IPS-11a (cell line): ENCODE measurements around the gene CDNF.
A peak's percentile ranks its signal among the peaks of the same experiment; 100 is the strongest.
"Not testable (repeated sequence)": the region's sequence is repeated elsewhere in the genome, so short reads cannot be mapped to it uniquely, and the experiment has no call there.

Source experiments
- H3K4me3 ChIP-seq: one replicate; pipeline ENCODE4 v1.5.1; 2013; ENCODE audit warnings: low read depth, low read length, control low read depth

The CDNF gene

DNA sequence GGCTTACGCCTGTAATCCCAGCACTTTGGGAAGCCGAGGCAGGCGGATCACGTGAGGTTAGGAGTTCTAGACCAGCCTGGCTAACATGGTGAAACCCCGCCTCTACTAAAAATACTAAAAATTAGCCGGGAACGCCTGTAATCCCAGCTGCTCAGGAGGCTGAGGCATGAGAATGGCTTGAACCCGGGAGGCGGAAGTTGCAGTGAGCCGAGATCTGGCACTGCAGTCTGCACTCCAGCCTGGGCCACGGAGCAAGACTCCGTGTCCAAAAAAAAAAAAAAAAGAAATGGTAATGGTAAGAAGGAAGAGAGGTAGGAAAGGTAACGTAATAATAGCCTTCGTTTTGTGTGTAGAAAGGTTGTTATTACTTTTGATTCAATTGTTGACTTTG lies 1.5 kb upstream of the CDNF start:
- H3K4me3 ChIP-seq = peak overlapping the region; percentile 89

DNA sequence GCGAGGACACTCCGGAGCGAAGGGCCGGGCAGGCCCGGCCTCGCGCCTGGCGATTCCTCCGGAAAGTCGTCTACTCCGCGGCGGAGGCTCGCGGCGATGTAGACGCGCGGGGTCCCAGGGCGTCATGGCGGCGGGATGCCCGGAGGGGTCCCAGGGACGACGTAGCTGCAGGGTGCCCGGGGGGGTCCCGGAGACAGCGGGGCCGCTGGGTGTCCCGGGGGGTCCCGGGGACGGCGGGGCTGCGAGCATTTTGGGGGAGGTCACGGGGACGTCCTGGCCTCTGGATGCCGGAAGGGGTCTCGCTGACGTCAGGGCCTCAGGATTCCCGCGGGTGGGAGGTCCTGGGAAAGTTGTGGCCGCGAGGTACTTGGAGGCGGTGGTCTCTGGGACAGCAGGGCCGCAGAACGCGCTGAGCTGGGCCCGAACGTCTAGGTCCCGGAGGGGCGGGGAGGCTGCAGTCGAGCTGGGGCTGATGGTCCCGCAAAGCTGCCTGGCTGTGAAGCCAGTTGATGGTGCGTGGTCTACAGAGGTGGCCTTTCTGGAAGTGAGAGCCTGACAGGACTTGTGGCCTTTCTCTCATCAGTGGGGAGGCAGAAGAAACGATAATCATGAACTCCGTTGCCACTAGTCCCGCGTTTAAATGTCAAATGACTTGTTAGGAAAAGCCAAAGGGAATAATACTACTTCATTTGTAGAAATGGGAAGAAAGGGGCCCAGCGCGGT lies 906 bp upstream of the CDNF start:
- peak overlapping the region; percentile 89 for H3K4me3 ChIP-seq

DNA sequence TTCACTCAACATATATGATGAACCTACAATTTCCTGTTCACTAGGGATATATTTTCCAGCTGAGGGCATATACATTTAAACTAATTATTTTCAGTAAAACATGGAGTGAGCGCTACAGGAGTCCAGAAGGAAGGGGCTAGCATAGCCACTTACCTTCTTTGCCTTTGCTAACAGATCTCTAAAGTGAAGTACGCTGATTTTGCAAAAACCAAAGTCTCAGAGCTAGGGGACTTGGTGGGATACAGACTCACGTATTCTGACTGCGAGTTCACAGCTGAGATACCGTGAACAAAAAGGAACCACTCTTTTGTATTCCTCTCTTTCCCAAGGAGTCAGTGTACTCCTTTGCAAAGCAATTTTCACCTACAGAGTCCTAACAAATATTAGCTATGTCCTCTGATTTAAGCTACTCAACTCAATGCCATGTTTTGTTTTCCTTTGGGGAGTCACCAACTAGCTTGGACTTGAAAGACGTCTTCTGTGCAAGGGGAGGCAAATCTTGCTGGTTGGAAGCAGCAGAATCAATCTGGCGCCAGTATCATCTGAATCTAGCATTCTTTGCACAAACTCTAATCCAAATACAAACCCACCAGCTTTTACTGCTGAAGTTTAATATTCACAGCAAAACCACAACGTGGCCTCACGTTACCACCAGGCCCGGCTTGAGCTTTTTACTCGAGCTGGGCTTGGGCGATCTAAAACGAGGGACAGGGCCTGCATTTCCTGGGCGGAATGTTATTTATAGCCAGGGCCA lies 657 bp downstream of the CDNF start:
- peak overlapping the region; percentile 89 for H3K4me3 ChIP-seq

DNA sequence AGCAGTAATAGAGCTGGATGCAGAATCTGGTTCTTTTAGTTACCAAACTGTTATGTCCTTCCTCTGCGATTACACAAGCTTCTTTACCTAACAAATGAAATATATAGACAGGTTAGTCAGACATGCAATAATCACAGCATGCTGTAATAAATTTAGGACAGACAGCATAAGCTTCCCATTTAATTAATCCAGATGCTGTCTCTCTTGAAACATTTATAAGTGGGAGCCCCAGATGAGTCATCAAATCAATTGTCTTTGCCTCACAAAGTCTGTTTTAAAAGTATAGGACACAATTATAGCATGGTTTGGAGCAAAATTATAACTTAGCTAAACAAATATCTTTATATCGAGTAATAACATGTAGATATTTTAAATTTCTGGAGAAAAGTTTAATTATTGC lies 1.6 kb downstream of the CDNF start:
- no peak overlapping the region for H3K4me3 ChIP-seq

DNA sequence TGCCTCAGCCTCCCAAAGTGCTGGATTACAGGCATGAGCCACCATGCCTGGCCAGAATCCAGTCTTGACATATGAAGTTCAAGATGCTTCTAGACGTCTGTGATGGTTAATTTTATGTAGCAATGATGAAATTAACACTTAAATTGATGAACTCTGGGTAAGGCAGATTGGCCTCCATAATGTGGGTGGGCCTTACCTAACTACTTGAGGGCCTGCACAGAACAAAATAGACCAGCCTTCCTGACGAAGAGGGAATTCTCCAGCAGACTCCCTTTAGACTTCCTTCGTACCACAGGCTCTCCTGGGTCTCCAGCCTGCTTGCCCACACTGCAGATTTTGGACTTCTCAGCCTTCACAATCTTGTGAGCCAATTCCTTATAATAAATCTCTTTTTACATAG lies 4.7 kb downstream of the CDNF start:
- no peak overlapping the region for H3K4me3 ChIP-seq

DNA sequence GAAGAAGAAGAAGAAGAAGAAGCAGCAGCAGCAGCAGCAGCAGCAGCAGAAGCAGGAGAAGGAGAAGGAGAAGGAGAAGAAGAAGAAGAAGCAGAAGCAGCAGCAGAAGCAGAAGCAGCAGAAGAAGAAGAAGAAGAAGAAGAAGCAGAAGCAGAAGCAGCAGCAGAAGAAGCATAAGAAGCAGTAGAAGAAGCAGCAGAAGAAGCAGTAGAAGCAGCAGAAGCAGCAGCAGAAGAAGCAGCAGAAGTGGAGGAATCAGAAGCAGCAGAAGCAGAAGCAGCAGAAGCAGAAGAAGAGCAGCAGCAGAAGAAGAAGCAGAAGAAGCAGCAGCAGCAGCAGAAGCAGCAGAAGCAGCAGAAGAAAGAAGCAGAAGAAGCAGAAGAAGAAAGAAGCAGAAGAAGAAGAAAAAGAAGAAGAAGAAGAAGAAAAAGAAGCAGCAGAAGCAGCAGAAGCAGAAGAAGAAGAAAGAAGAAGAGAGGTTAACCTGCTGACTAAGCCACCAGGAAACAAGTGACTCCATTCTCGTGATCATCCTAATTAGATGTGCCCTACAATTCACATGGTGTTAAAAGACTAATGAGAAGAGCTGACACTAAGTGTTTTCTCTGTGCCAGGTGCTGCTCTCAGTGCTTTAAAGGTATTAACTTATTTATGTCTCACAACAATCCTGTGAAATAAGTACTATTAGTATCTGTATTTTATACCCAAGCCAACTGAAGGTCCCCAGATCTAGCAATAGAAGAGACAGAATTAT lies 11.6 kb downstream of the CDNF start:
- H3K4me3 ChIP-seq = no peak overlapping the region

DNA sequence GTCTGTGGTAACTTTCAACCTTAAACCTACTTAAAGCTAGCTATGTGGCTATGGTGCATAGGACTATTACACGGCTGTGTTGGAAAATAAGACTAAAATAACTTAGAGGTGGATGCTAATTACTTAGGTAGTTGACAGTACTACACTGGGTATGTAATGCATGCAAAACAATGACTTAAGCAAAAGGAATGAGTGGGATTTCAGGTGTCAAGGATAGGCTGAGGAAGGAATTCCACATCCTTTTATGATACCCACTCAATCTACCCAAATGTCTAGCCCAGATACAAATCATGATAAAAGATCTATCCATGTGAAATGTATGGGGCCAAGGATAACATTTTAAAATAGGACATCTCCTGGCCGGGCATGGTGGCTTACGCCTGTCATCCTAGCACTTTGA lies 13.9 kb downstream of the CDNF start:
- no peak overlapping the region for H3K4me3 ChIP-seq

DNA sequence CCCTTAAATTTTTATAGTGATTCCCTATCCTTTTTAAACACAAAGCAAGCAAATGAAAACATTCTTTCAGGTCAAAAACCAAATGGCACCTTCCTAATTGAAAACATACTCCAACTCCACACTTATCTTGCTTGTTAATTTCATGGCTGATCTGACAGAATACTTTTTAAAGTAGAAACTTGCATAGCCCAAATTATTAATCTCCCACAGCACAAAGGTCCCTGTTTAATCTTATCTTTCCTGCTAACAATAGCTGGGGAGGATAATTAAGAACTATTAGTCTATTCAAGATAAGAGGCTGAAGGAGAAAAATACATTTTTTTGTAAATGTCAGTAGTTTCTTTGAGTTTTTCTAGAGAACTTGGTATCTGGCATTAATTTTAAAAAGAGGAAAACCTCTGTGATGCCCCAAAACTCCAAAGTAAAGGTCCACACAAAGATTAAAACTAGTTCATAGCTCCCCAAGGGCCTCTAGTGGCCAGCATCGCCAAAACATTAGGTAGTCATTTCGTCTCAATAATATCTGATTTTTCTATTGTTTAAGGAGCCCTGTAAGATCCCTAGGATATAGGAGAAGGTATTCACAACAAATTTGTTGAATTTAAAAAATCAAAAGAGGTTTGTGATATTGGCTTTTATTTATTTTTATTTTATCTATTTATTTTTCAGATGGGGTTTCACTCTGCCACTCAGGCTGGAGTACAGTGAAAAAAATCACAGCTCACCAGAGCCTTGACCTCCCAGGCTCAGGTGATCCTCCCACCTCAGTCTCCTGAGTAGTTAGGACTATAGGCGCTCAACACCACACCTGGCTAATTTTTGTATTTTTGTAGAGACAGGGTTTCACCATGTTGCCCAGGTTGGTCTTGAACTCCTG lies 14.7 kb downstream of the CDNF start:
- no peak overlapping the region for H3K4me3 ChIP-seq

DNA sequence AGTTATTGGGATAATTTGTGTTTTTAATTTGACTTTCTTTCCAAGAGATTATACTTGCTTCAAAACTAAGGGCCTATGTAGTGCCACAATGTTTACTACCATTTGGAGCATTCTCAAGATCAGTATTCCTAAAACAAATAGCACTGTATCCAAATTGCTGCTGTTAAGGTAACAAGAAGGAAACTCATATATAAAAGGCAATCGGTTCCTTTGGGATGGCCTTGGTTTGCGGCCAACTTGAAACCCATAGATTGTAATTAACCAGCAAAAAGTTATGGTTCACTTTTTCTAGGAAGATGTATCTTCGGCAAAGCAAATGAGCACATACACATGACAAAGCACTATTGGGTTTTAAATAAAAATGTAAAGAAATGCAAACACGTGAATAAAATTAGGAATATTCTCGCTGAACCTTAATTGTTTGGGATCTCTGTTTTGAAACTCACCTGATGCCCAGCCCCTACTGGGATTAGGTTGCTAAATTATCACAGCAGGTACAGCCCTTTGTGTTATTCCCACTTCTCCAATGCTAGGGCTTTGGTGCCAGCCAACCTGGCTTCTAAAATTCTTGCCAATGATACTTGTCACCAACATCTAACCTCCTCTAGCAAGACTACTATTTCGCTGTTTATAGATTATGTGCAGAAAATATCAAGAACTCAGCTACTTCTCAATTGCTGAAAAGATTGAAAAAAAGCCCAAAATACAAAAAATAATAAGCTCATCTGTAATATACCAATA lies 16.0 kb downstream of the CDNF start:
- no peak overlapping the region for H3K4me3 ChIP-seq

DNA sequence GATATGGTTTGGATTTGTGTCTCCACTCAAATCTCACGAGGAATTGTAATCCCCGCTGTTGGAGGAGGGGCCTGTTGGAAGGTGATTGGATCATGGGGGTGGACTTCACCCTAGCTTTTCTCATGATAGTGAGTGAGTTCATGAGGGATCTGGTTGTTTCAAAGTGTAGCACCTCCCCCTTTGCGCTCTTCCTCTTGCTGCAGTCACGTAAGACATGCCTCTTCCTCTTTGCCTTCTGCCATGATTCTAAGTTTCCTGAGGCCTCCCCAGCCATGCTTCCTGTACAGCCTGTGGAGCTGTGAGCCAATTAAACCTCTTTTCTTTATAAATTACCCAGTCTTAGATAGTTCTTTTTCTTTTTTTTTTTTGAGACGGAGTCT lies 17.1 kb downstream of the CDNF start:
- no peak overlapping the region for H3K4me3 ChIP-seq

DNA sequence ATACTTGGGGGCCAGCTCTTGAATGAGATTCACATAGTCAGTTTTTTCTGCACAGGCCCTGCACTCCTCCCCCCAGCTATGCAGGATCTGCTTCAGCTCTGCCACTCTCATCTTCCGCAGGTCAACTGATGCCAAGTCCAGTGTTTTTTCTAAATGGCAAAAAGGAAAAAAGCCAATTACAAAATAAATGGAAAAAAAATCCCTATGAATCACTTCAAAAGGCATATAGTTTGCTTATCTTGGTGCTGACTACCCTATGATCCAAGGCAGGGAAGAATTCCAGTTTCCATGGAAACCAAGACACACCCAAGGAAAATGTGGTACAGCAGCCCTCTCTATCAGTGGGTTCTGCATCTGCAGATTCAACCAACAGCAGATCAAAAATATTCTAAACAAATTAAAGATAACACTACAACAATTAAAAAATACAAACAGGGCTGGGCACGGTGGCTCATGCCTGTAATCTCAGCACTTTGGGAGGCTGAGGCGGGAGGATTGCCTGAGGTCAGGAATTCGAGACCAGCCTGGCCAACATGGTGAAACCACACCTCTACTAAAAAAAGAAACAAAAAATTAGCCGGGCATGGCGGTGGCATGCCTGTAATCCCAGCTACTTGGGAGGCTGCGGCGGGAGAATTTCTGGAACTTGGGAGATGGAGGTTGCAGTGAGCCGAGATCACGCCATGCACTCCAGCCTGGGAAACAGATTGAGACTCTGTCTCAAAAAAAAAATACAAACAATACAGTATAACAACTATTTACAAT lies 17.6 kb downstream of the CDNF start:
- no peak overlapping the region for H3K4me3 ChIP-seq

DNA sequence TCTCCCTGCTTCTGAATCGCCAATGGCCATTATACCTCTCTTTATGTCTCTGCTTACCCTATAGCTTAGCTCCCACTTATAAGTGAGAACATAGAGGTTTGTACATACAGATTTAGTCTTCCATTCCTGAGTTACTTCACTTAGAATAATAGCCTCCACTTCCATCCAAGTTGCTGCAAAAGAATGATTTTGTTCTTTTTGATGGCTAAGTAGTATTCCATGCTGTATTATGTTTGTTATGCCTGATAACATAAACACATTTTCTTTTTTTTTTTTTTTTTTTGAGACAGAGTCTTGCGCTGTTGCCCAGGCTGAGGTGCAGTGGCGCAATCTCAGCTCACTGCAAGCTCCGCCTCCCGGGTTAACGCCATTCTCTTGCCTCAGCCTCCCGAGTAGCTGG lies 21.1 kb downstream of the CDNF start:
- H3K4me3 ChIP-seq = not testable (repeated sequence)

DNA sequence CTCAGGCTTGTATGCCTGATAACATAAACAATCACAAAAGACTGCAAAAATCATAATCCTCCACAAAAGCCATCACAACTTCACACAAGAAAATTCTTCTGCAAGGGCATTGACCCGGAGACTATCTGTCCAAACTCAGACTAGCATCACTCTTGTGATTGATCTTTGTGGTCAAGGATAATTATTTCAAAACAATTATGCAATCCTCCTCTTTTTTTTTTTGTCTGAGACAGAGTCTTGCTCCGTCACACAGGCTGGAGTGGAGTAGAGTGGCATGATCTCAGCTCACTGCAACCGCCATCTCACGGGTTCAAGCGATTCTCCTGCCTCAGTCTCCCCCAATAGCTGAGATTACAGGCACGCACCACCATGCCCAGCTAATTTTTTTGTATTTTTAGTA lies 22.2 kb downstream of the CDNF start:
- no peak overlapping the region for H3K4me3 ChIP-seq

DNA sequence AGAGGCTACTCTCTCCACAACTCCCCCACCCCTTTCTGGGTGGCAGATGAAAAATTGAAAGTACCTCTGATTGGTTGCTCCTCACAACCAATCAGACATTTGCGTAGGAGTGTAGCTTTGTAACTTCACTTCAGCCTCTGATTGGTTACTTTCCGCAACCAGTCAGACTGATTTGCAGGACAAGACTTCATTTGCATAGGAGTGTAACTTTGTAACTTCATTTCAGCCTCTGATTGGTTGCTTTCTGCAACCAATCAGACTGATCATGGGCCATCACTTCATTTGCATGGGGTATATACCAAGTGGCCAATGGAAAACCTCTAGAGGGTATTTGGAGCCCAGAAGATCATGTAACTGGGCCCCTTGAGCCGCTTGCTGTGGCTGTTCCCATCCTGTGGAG lies 25.6 kb downstream of the CDNF start:
- H3K4me3 ChIP-seq = no peak overlapping the region

DNA sequence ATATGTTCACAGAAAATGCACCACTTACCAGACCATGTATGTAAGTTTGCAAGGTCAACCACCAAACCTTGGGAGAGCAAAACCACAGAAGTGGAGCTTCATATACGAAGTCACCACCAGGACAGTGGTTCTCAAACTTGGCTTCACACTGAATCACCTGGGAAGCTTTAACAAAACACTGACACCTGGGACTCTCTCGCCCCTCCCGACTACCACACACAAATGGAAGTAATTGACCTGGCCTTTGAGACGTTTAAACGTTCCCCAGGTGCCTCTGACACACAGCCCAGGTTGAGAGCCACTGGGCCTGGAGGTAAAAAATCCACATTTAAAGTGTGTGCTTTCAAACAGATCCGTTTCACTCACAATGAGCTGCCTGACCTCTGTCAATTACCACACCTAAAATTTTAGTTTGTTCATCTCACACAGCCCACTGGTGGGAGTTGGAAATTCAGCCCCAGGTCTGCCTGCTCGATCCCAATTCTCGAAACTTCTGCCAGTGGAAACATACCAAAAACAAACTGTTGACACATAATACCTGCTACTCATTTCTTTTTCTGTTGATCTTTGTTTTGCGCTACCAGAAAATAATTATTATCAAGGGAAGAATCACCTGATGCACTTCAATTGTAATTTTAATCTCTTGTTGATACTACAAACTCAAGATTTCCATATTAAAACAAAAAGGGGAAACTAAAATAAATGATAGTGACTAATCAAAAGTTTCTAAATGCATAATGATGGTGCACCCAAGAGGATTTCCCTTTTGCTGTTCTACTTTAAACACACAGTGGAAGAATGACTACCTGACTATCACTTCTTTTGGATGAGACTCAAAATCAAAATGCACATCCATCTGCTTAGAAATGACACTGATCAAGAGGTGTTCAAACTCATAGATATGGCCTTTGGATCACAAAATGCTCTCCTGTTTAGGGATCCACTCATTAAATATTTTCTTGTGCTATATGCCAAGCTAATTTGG lies 26.6 kb downstream of the CDNF start:
- H3K4me3 ChIP-seq = no peak overlapping the region

DNA sequence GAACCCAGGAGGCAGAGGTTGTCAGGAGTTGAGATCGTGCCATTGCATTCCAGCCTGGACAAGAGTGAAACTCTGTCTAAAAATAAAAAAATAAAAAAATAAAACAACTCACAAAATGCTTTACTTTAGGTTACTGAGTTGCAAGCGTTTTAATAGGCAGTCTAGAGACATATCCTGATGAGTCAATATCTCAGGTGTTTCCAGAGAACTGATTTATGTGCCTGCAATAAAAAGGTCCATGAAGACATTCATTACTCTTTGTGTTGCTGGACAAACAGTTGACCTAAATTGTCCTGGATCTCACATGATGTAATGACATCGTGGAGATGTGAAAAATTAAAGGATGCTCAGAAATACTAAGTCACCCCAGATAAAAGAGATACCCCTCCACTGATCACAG lies 31.5 kb downstream of the CDNF start:
- no peak overlapping the region for H3K4me3 ChIP-seq

DNA sequence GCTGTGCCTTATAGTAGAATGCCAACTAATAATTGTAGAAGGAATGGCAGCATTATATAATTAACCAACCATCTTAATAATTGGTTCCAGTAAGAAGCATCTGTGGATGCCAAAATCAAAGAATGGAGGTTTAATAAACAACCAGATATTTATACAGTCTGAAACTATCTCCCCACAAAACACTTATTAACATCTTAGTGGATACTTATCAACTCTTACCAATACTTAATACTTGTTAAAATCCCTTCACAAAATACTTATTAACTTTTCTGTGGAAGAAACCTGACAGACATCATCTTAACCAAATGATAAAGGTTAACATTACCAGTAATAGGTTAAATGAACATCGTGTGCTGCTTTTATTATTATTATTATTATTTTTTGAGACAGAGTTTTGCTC lies 34.0 kb downstream of the CDNF start:
- no peak overlapping the region for H3K4me3 ChIP-seq

DNA sequence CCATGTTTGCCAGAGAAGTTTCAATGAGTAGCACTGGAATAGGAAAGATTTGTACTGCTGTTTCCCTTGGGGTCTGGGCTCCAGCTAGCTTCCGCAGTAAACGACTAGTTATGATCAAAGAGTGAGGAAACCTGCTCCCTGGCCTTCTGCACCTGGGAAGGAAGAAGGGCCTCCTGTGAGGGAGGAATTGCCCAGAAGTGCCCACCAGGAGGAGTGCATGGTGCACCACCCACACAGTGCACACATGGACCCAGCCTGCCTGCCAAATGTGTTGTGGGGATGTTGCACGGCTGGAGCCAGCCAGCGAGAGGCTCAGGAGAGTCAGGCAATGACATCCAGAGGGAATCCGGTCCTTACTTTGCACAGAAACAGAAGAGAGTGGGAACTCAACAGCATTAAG lies 36.1 kb downstream of the CDNF start:
- no peak overlapping the region for H3K4me3 ChIP-seq
